SKM-1 treated with dmso at 0.1 percent for 144 hours (cell line): ENCODE measurements around the gene HBM.
"Not testable (repeated sequence)": the region's sequence is repeated elsewhere in the genome, so short reads cannot be mapped to it uniquely, and the experiment has no call there.

Experiments
- DNase-seq: peaks from one replicate; lab custom pipeline; 2025; ENCODE audit not compliant: unreplicated experiment; lab: John Stamatoyannopoulos, UW

Gene HBM

GRCh38 chr16:144797-145252 is 21.0 kb upstream of the HBM start:
- DNase-seq: no peak

- no peak for DNase-seq
Measured at GRCh38 chr16:146646-147045, 19.1 kb upstream of the HBM start.

GRCh38 chr16:149024-149660 is 16.6 kb upstream of the HBM start:
- no peak for DNase-seq

GRCh38 chr16:152141-153128 is 13.3 kb upstream of the HBM start, which contains the start of gene HBZ:
HBZ (plus strand) TSS chr16:152644; CDS start chr16:152910, 266 bp downstream.
- DNase-seq: no peak

- DNase-seq: not testable (repeated sequence)
Measured at GRCh38 chr16:153129-153521, 12.7 kb upstream of the HBM start.

GRCh38 chr16:153550-154216 is 12.1 kb upstream of the HBM start:
- not testable (repeated sequence) for DNase-seq

- no peak for DNase-seq
Measured at GRCh38 chr16:154217-155030, 11.4 kb upstream of the HBM start.

GRCh38 chr16:155031-155398 is 10.8 kb upstream of the HBM start:
- DNase-seq: no peak

GRCh38 chr16:159136-159849 is 6.5 kb upstream of the HBM start:
- DNase-seq: no peak

- not testable (repeated sequence) for DNase-seq
Measured at GRCh38 chr16:160242-160641, 5.5 kb upstream of the HBM start.

GRCh38 chr16:160691-161190 is 5.0 kb upstream of the HBM start:
- no peak for DNase-seq

- DNase-seq: no peak
Measured at GRCh38 chr16:162271-162991, 3.3 kb upstream of the HBM start.

GRCh38 chr16:163139-163538 is 2.6 kb upstream of the HBM start:
- DNase-seq: not testable (repeated sequence)

GRCh38 chr16:163696-164095 is 2.1 kb upstream of the HBM start:
- DNase-seq: not testable (repeated sequence)

GRCh38 chr16:164134-164823 is 1.5 kb upstream of the HBM start:
- not testable (repeated sequence) for DNase-seq

- DNase-seq: no peak
Measured at GRCh38 chr16:164827-165538, 795 bp upstream of the HBM start.

- no peak for DNase-seq
Measured at GRCh38 chr16:166375-167121, 770 bp downstream of the HBM start.
